NCI-H345 treated with DMSO at 0.1 percent for 48 hours (cell line): Measurements from ENCODE around the gene SSC4D.
"Not testable (repeated sequence)": the region's sequence is repeated elsewhere in the genome, so short reads cannot be mapped to it uniquely, and the experiment has no call there.

ENCODE experiments used
- DNase-seq: peaks from one replicate; lab custom pipeline; 2025; ENCODE audit not compliant: unreplicated experiment; lab: John Stamatoyannopoulos, UW

SSC4D gene

DNA sequence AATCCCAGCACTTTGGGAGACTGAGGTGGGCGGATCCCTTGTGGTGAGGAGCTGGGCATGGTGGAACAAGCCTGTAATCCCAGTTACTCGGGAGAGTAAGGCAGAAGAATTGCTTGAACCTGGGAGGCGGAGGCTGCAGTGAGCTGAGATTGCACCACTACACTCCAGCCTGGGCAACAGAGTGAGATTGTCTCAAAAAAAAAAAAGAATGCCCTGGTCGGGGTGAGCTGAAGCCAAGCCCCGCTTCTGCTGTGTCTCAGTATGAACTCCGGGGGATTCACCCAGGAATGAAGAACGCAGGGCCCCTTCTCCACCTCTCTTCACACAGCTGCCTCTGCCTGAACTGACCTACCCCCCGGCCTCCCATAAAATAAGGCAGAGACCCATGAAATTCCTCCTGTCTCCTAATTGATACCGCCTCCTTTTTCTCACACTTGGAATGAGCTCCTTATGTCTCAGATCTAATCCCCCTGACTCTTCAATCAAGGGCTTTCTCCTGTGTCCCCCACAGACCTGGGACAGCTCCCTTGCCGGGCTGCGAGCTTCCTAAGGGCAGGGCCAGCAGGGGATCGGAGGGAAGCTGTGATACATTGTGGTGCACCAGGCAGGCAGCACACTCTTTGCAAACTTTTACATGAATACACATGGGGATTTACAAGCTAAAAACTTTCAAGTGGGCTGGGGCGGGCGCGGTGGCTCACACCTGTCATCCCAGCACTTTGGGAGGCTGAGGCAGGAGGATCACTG is 14.3 kb upstream of the SSC4D start:
- no peak for DNase-seq

DNA sequence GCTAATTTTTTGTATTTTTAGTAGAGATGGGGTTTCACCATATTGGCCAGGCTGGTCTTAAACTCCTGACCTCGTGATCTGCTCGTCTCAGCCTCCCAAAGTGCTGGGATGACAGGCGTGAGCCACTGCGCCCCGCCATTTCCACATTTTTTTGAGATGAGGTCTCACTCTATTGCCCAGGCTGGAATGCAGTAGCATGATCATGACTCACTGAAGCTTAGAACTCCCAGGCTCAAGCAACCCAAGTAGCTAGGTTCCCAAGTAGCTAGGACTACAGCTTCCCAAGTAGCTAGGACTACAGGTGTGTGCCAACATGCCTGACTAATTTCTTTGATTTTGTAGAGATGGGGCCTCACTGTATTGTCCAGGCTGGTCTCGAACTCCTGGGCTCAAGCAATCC is 11.6 kb upstream of the SSC4D start:
- not testable (repeated sequence) for DNase-seq

DNA sequence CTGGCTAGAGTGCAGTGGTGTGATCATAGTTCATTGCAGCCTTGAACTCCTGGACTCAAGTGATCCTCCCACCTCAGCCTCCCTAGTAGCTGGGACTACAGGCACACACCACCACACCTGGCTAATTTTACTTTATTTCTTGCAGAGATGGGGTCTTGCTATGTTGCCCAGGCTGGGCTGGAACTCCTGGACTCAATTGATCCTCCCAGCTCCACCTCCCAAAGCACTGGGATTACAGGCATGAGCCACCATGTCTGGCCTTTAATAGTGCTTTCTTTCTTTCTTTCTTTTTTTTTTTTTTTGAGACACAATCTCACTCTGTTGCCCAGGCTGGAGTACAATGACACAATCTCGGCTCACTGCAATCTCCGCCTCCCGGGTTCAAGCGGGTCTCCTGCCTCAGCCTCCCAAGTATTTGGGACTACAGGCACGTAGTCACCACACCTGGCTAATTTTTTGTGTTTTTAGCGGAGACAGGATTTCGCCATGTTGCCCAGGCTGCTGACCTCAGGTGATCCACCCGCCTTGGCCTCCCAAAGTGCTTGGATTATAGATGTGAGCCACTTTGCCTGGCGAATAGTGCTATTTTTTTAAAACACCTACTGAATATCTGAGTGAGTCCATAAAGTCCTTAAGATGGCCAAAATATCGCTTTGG is 8.3 kb upstream of the SSC4D start:
- not testable (repeated sequence) for DNase-seq

DNA sequence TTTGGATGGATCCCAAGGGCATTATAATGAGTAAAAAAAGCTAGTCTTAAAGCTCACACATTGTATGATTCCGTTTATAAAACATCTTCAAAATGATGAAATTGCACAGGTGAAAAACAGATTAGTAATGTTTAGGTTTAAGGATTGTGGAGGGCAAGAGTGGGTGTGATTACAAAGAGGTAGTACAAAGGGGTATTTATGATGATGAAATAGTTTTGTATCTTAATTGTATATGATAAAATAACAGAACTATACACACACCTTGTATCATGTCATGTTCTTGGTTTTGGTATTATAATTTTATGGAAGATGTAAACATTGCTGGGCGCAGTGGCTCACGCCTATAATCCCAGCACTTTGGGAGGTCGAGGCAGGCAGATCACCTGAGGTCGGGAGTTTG is 2.8 kb upstream of the SSC4D start:
- no peak for DNase-seq

DNA sequence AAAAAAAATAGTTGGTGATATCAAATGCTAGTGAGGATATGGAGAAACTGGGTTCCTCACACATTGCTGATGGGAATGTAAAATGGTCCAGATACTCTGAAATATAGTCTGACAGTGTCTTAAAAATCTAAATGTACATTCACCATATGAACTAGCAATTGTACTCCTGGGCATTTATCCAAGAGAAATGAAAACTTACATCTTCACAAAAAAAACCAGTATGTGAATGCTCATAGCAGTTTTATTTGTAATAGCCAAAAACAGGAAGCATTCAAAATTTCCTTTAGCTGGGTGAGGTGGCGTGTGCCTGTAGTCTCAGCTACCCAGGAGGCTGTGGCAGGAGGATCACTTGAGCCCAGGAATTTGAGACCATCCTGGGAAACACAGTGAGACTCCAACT is 2.1 kb upstream of the SSC4D start:
- no peak for DNase-seq

DNA sequence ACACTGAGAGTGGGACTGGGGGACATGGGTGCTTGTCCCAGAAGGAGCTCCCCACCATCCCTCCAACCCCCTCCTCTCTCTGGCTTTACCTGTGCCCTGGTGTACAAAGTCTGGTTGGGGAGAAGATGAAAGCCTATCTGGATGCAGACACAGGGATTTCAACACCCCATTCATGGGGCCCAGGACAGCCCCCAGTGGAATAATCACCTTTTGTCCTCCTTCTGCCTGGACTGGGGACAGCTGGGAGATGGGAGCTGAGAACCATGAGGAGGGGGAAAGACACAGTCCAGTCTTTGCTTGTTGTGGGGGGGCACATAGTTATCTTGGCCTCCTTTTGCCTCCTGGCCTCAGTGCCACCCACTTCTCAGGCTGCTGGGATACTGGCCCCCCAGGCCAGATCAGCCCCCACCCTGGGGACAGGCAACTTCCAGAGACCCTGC is 1.4 kb downstream of the SSC4D start:
- no peak for DNase-seq

DNA sequence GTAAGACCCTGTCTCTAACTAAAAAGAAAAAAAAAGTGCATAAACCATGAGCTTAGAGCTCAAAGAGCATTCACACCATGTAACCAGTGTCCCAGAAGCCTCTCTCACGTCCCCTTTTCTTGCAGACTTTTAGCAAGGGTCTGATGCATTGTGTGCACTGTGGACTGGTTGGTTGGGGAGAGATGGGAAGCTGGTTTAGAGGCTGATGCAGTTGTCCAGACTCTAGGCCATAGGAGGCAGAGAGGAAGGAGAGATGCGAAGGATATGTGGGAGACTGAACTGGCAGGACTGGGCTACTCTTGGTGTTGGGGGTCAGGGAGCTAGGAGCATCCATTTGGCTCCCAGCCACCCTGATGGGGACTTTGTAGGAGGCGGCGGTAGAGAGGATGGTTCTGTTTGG is 1.8 kb downstream of the SSC4D start:
- DNase-seq = no peak

DNA sequence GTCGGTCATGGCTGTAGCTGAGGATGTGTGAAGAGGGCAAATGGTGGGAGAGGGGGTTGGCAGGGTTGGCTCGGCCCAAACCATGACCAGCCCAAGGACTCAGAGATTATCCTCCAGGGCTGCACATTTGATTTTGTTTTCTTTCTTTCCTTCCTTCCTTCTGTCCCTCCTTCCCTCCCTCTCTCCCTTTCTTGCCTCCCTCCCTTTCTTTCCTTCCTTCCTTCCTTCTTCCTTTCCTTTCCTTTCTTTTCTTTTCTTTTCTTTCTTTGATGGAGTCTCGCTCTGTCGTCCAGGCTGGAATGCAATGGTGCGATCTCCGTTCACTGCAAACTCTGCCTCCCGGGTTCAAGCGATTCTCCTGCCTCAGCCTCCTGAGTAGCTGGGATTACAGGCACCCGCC is 3.8 kb downstream of the SSC4D start:
- DNase-seq = no peak

DNA sequence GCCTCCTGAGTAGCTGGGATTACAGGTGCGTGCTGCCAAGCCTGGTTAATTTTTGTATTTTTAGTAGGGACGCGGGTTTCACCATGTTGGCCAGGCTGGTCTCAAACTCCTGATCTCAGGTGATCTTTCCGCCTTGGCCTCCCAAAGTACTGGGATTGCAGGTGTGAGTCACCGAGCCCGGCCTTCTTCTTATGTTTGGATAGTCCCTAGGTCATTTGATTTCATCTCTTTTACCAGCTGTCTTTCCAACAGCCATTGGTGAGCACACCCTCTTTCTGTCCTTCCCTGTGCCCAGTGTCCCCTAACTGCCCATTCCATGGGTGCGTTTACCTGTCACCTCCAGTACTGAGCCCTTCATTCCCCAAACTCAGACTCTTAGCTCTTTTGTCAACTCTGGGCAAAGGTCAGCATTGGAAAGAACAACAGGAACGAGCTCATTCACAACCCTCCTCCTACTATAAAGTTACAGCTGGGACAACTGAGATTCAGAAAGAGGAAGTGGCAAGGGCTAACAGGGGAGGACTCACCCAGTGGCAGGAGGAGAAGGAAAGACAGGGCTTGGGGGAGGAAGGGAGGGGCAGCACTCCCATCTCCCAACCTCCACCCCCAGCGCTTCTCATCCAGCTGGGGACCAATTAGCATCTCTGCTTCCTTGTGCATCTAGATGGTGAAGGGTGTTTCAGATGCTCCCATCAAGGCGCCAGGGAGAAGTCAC is 5.6 kb downstream of the SSC4D start:
- no peak for DNase-seq

DNA sequence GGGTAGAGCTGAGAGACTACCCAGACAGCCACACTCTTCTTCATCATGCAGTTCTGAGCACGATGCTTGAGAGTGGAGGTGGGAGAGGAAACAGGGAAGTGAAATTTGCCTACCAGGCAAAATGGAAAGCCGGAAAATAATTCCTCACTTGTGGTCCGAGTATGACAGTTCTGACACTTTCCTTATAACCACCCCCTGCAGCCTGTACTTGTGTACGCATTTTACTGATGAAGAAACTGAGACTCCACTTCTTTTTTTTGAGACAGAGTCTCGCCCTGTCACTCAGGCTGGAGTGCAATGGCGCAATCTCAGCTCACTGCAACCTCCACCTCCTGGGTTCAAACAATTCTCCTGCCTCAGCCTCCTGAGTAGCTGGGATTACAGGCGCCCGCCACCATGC is 6.4 kb downstream of the SSC4D start:
- not testable (repeated sequence) for DNase-seq

DNA sequence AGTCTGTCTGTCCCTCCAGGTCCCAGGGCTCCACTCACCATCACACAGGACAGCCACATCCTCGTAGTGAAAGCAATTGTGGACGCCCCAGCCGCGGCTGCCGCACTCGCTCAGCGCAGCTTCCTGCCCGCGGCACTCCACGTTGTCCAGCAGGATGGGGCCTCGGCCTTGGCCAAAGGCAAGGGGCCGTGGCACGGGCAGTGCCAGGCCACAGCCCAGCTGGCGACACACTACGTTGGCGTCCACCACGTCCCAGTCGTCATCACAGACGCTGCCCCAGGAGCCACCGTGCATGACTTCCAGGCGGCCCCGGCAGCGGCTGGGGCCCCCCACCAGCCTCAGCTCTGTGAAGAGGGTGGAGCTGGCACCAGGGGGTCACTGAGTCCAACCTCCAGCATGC is 9.2 kb downstream of the SSC4D start:
- no peak for DNase-seq

DNA sequence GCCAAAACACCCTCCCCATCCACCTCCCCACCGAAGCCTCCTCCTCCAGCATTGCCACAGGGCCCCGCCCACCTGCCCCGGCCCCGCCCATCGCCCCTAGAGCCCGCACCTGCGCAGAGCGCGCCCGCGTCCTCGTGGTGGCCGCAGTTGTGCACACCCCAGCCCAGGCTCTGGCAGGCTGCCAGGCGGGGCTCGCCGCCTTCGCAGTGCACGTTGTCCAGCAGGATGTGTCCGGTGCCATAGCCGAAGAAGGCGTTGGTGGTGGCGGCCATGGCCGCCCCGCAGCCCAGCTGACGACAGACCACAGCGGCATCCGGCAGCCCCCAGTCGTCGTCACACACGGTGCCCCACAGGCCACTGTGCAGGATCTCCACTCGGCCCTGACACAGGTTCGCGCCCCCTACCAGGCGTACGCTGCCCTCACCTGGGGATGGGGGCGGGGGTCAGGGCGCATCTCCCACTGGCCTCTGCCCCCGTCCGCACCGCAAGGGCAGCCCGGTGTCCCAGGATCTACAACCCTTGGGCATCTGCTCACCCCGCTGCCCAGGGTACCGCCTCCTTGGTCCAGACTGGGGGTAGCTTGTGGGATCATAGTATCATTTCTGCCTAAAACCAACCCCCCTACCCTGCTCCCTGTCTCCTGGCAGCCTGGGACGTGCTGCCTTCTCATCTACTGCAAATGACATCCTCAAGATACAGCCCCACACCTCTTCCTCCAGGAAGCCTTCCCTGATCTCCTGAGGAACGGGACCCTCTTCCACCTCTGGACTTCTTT is 11.9 kb downstream of the SSC4D start:
- DNase-seq = peak; percentile 35

DNA sequence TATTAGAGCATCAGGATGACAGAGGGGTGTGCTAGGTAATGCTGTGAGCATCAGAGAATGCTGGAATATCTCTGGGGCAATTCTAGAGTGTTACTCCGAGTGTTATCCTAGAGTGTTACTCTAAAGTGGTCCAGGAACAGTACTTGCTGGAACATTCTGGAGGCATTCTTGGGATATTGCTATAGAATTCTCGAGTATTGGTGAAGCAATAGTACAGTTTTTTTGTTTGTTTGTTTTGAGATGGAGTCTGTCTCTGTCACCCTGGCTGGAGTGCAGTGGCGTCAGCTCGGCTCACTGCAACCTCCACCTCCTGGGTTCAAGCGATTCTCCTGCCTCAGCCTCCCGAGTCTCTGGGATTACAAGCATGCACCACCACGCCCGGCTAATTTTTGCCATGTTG is 12.6 kb downstream of the SSC4D start:
- DNase-seq = no peak

DNA sequence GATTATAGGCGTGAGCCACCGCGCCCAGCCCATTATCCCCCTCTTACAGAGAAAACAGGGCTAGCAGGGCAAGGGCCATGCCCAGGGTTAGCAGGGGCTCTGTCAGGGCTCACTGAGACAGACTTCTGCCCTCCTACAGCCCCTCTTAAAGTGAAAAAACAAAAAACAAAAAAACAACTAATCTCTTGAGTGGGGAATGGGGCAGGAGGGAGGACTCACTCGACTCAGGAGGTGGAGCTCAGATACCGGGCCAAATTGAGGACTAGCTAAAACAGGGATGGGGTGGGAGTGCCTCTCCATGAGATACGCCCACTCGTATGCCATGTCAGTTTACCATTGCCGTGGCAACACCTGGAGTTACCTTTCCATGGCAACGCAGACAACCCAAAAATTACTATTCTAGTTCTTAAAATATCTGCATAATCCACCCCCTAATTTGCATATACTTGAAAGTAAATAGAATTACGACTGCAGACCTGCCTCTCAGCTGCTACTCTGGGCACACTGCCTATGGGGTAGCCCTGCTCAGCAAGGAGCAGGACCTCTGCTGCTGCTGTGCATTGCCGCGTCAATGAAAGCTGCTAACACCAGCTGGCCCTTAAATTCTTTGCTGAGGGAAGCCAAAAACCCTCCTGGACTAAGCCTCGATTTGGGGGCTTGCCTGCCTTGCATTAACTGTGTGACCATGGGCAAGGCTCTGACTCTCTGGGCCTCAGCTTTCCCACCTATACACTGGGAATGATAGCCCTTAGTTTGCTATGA is 13.4 kb downstream of the SSC4D start:
- no peak for DNase-seq

DNA sequence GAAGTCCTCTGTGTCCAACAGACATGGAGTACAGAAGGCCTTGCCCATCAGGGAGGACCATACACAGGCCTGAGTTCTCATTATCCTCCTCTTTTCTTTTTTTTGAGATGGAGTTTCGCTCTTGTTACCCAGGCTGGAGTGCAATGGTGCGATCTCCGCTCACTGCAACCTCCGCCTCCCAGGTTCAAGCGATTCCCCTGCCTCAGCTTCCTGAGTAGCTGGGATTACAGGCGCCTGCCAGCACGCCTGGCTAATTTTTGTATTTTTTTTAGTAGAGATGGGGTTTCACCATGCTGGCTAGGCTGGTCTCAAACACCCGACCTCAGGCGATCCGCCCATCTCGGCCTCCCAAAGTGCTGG is 13.9 kb downstream of the SSC4D start:
- DNase-seq = not testable (repeated sequence)

DNA sequence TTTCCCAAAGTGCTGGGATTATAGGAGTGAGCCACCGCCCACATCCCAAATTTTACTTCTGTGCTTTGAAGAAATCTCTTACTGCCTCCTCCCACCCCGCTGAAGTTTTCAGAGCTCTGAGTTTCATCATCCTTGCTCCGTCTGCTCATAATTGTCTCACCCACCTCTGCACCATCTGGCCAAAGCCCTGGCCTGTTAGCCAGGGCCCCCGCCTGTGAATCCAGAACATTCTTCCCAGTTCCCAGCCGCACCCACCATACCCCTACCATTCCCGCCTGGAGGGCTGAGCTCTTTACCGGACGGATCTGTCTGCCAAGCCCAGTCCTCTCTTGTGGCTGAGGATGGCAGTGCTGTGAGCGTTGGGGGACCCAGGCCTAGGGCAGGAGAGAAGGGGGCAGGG is 14.5 kb downstream of the SSC4D start:
- no peak for DNase-seq

DNA sequence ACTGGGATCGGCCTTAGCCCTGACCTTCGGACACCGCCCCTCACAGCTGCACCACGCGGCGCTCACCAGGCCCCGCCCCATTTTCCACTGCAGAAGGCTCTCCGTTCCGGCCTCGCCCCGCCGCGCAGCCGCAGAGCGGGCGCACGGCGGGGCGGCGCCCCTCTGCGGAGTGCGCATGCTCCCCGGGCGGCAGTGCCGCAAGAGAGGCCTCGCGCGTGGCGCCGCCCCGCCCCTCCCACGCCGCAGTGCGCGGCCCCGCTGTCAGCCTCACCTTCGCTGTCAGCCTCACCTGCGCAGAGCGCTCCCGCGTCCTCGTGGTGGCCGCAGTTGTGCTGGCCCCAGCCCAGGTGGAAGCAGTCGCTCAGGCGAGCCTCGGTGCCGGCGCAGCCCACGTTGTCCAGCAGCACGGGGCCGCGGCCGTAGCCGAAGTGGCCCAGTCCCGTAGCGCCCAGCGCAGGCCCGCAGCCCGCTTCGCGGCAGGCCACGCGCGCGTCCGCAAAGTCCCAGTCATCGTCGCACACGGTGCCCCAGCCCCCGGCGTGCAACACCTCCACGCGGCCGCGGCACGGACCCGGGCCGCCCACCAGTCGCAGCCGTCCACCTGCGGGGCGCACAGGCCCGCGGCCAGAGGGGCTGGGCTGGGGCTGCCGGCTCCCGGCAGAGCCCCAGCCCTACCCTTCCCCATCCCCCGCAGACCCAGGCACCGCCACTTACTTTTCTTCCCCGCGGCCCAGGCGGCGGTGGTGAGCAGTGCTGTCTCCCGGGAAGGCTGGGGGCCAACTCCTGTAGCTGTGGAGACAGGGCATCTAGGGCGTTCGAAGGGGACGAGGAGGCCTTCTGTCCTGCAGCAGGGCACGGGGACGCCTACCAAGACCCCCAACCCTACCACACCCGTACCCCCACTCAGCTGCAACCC is 16.1 kb downstream of the SSC4D start:
- peak; percentile 84 for DNase-seq

DNA sequence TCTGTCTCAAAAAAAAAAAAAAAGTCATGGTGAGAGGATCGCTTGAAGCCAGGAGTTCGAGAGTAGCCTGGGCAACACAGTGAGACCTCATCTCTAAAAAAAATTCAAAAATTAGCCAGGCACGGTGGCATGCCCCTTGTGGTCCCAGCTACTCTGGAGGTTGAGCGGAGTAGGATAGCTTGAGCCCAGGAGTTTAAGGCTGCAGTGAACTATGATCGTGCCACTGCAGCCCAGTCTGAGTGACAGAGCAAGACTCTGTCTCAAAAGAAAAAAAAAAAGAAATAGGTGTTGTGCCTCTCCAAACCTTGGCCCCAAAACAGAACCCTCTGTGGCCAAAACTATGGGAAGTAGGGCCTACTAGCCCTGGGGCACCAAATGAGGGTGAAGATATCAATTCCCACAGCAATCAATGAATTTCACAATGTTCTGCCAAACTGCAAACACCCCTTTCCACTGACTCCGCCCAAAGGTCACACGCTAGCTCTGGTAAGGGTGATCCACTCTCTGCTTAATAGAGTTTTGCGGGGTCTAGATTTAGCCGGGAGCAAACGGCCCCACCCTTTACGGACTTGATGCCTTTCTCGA is 16.9 kb downstream of the SSC4D start:
- no peak for DNase-seq

DNA sequence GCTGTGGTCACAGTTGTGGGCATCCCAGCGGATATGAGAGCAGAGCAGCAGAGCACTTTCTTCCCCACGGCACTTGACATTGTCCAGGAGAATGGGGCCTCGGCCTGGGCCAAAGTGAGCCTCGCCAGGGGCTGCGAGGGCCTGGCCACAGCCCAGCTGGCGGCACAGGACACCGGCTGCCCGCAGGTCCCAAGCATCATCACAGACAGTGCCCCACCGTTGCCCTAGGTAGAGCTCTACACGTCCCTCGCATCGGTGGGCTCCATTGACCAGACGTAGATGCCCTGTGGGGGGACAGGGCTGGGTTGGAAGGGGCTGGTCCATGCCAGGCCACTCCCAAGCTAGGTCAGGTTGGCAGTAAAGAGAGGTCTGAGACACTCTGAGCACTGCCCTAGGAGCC is 19.4 kb downstream of the SSC4D start:
- no peak for DNase-seq
